ENCODE data around the gene HOXD13. TPM values are rescaled to one million over a fixed set of nuclear protein-coding genes. Genes with fewer than 3 reads are reported as not detected.

HOXD13 gene
- total RNA-seq, 2 donors from 2014 or later = not detected

- no peaks in the 10 kb centered on the region for H3K4me1 Mint-ChIP-seq
- peaks cover 60% of the 10 kb centered on the region for H3K27me3 Mint-ChIP-seq
- no peak overlapping the region for H3K27ac Mint-ChIP-seq
- no peak overlapping the region for H3K4me3 Mint-ChIP-seq
- peaks cover 29% of the 10 kb centered on the region for H3K36me3 Mint-ChIP-seq (ENCODE audit: low read depth)
- no peak for ATAC-seq (replicated peaks)
- peaks cover 3% of the 10 kb centered on the region for H3K9me3 Mint-ChIP-seq
Measured at GRCh38 chr2:176085861-176086771, 6.4 kb upstream of the HOXD13 start.

- ATAC-seq (replicated peaks) = no peak
- H3K9me3 Mint-ChIP-seq = peaks cover 5% of the 10 kb centered on the region
- H3K4me1 Mint-ChIP-seq = no peaks in the 10 kb centered on the region
- H3K27ac Mint-ChIP-seq = no peak overlapping the region
- peaks cover 61% of the 10 kb centered on the region for H3K27me3 Mint-ChIP-seq
- H3K4me3 Mint-ChIP-seq = no peak overlapping the region
- H3K36me3 Mint-ChIP-seq (ENCODE audit: low read depth) = peaks cover 32% of the 10 kb centered on the region
Measured at GRCh38 chr2:176087330-176088047, 5.0 kb upstream of the HOXD13 start.

GRCh38 chr2:176088048-176088936 is 4.2 kb upstream of the HOXD13 start:
- Mint-ChIP-seq H3K27ac (no peak overlapping the region), H3K27me3 (peaks cover 57% of the 10 kb centered on the region), H3K4me1 (no peaks in the 10 kb centered on the region), H3K4me3 (peak overlapping the region; percentile 34), H3K36me3 (ENCODE audit: low read depth) (peaks cover 33% of the 10 kb centered on the region), H3K9me3 (peaks cover 5% of the 10 kb centered on the region)
- ATAC-seq (replicated peaks) = no peak

GRCh38 chr2:176088937-176089842 is 3.3 kb upstream of the HOXD13 start:
- H3K27me3 Mint-ChIP-seq = peaks cover 58% of the 10 kb centered on the region
- H3K36me3 Mint-ChIP-seq (ENCODE audit: low read depth) = peaks cover 36% of the 10 kb centered on the region
- peaks cover 9% of the 10 kb centered on the region for H3K9me3 Mint-ChIP-seq
- no peak overlapping the region for H3K4me3 Mint-ChIP-seq
- no peak overlapping the region for H3K27ac Mint-ChIP-seq
- peaks cover 4% of the 10 kb centered on the region for H3K4me1 Mint-ChIP-seq
- ATAC-seq (replicated peaks) = no peak

- Mint-ChIP-seq H3K4me1 (peaks cover 4% of the 10 kb centered on the region), H3K27me3 (peaks cover 59% of the 10 kb centered on the region), H3K27ac (no peak overlapping the region), H3K4me3 (no peak overlapping the region), H3K36me3 (ENCODE audit: low read depth) (peaks cover 31% of the 10 kb centered on the region), H3K9me3 (peaks cover 9% of the 10 kb centered on the region)
- ATAC-seq (replicated peaks) = no peak
Measured at GRCh38 chr2:176089843-176090395, 2.6 kb upstream of the HOXD13 start.

- H3K27me3 Mint-ChIP-seq = peaks cover 65% of the 10 kb centered on the region
- no peak overlapping the region for H3K27ac Mint-ChIP-seq
- H3K4me3 Mint-ChIP-seq = no peak overlapping the region
- no peak for ATAC-seq (replicated peaks)
- peaks cover 30% of the 10 kb centered on the region for H3K36me3 Mint-ChIP-seq (ENCODE audit: low read depth)
- peaks cover 9% of the 10 kb centered on the region for H3K9me3 Mint-ChIP-seq
- H3K4me1 Mint-ChIP-seq = peaks cover 4% of the 10 kb centered on the region
Measured at GRCh38 chr2:176090862-176091261, 1.7 kb upstream of the HOXD13 start.

- Mint-ChIP-seq H3K4me1 (peaks cover 4% of the 10 kb centered on the region), H3K27ac (no peak overlapping the region), H3K9me3 (peaks cover 9% of the 10 kb centered on the region), H3K4me3 (peak overlapping the region; percentile 35), H3K36me3 (ENCODE audit: low read depth) (peaks cover 28% of the 10 kb centered on the region), H3K27me3 (peaks cover 68% of the 10 kb centered on the region)
- no peak for ATAC-seq (replicated peaks)
Measured at GRCh38 chr2:176091329-176092258, 927 bp upstream of the HOXD13 start.

GRCh38 chr2:176093145-176093897 is 800 bp downstream of the HOXD13 start:
- Mint-ChIP-seq H3K4me3 (peak overlapping the region; percentile 23), H3K27me3 (peaks cover 72% of the 10 kb centered on the region), H3K27ac (no peak overlapping the region), H3K4me1 (peaks cover 8% of the 10 kb centered on the region), H3K36me3 (ENCODE audit: low read depth) (peaks cover 23% of the 10 kb centered on the region), H3K9me3 (peaks cover 9% of the 10 kb centered on the region)
- ATAC-seq (replicated peaks) = no peak

GRCh38 chr2:176093898-176094249 is 1.4 kb downstream of the HOXD13 start:
- H3K36me3 Mint-ChIP-seq (ENCODE audit: low read depth) = peaks cover 23% of the 10 kb centered on the region
- no peak overlapping the region for H3K27ac Mint-ChIP-seq
- H3K4me3 Mint-ChIP-seq = peak overlapping the region; percentile 23
- H3K9me3 Mint-ChIP-seq = peaks cover 9% of the 10 kb centered on the region
- H3K27me3 Mint-ChIP-seq = peaks cover 73% of the 10 kb centered on the region
- ATAC-seq (replicated peaks) = no peak
- H3K4me1 Mint-ChIP-seq = peaks cover 8% of the 10 kb centered on the region

GRCh38 chr2:176094349-176094748 is 1.8 kb downstream of the HOXD13 start:
- ATAC-seq (replicated peaks) = no peak
- Mint-ChIP-seq H3K27ac (no peak overlapping the region), H3K4me1 (peaks cover 8% of the 10 kb centered on the region), H3K9me3 (peaks cover 9% of the 10 kb centered on the region), H3K27me3 (peaks cover 74% of the 10 kb centered on the region), H3K4me3 (no peak overlapping the region), H3K36me3 (ENCODE audit: low read depth) (peaks cover 23% of the 10 kb centered on the region)

- H3K4me1 Mint-ChIP-seq = peaks cover 8% of the 10 kb centered on the region
- H3K9me3 Mint-ChIP-seq = peaks cover 9% of the 10 kb centered on the region
- no peak for ATAC-seq (replicated peaks)
- peaks cover 67% of the 10 kb centered on the region for H3K27me3 Mint-ChIP-seq
- H3K4me3 Mint-ChIP-seq = no peak overlapping the region
- no peak overlapping the region for H3K27ac Mint-ChIP-seq
- H3K36me3 Mint-ChIP-seq (ENCODE audit: low read depth) = peaks cover 23% of the 10 kb centered on the region
Measured at GRCh38 chr2:176095421-176095820, 2.9 kb downstream of the HOXD13 start.
